Parathyroid adenoma (tissue), 2 donors: ENCODE measurements around the gene NUDT19.

ENCODE experiments used
- H2AFZ ChIP-seq: fragments of 300-600 bp; sonication (generic); one replicate; pipeline ENCODE4 v1.7.0; 2017; ENCODE audit warnings: antibody characterized with exemption, mild to moderate bottlenecking
- H3K27ac ChIP-seq: fragments of 300-600 bp; sonication (generic); one replicate; pipeline ENCODE4 v1.7.0; 2017
- H3K27me3 ChIP-seq: fragments of 300-600 bp; sonication (generic); one replicate; pipeline ENCODE4 v1.7.0; 2017; ENCODE audit warnings: low read length; ENCODE audit not compliant: control insufficient read depth, insufficient read depth
- H3K36me3 ChIP-seq: fragments of 300-600 bp; sonication (generic); one replicate; pipeline ENCODE4 v1.7.0; 2017; ENCODE audit warnings: low read length; ENCODE audit not compliant: control insufficient read depth, insufficient read depth
- H3K4me1 ChIP-seq: fragments of 300-600 bp; sonication (generic); one replicate; pipeline ENCODE4 v1.7.0; 2017; ENCODE audit warnings: control low read depth
- H3K4me2 ChIP-seq: fragments of 300-600 bp; sonication (generic); one replicate; pipeline ENCODE4 v1.7.0; 2017; ENCODE audit warnings: low read length
- H3K4me3 ChIP-seq: fragments of 300-600 bp; sonication (generic); one replicate; pipeline ENCODE4 v1.7.0; 2017; ENCODE audit warnings: low read depth, low read length
- H3K79me2 ChIP-seq: fragments of 300-600 bp; sonication (generic); one replicate; pipeline ENCODE4 v1.7.0; 2017; ENCODE audit warnings: control low read depth
- H3K9ac ChIP-seq: fragments of 300-600 bp; sonication (generic); one replicate; pipeline ENCODE4 v1.7.0; 2017; ENCODE audit warnings: mild to moderate bottlenecking
- H3K9me3 ChIP-seq: fragments of 300-600 bp; sonication (generic); one replicate; pipeline ENCODE4 v1.7.0; 2017; ENCODE audit warnings: low read length; ENCODE audit not compliant: control insufficient read depth
- TF ChIP-seq, protein P1 (sequence below): fragments of 300-600 bp; sonication (generic); IDR thresholded peaks from one replicate; pipeline ENCODE4 v1.7.0; 2017; ENCODE audit warnings: antibody characterized with exemption, mild to moderate bottlenecking
- donor health status: primary hyperparathyroidism.

Gene NUDT19

DNA sequence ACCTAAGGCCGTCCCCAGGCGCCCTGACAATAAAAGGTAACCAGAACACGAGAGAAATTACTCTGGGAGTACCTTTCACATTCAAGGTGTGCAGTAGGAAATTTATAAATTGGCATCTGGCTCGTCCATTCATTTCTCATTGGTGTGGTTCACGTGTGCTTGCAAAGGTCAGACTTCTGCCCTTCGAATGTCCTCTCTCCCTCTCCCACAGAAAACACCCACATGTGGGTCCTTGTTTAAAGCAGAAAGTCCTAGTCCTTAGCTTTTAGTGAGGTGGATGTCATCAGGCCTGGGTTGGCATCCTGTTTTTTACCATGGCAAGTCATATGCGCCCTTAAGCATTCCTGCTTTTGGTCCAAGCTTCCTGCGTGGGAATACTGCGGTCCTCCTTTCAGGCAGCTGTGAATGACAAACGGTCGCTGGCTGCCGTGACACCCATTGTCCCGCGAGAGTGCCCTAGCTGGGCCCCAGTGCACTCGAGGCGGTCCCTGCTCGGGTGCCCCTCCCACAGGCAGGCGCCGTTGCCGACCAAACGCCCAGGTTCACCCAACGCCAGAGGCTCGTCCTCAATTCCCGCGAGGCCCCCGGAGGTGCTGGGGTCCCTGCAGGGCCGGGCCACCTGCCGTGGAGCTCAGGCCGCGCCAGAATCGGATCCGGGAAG, at the start of gene NUDT19:
TSS of gene NUDT19 (plus strand) at position 531 of the 661 bp plus-strand sequence. CDS start 140 bp downstream, outside the sequence.
- peaks cover 31% of the 10 kb centered on the region for H3K4me1 ChIP-seq

DNA sequence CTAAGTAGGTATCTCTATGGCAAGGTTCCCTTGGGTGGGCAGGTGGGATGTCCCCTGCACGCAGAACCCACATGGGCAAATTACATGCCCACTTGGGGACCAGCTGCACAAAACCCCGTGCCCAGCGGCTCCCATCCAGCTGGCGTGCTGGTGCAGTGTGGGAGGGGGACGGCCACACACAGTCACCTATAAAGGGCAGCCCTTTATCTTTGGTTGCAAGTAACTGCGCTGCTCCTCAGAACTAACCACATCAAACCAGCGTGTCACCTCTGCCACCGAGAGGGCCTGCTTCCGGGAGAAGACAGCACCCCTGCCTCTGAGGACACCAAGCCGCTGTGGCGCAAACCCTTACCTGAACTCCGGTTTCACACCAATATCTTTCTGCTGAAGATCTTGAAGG, 48.9 kb upstream of the NUDT19 start:
- Histone ChIP-seq H3K4me3 (no peak overlapping the region), H3K36me3 (no peaks in the 10 kb centered on the region)

More for the DNA sequence above, at the start of gene NUDT19:
- Histone ChIP-seq H3K4me3 (peak within 1 kb of the TSS; percentile 66), H3K36me3 (no peaks in the 10 kb centered on the region), H3K4me2 (peak within 1 kb of the TSS; percentile 72), H3K9ac (peak within 1 kb of the TSS; percentile 16), H3K27me3 (no peaks in the 10 kb centered on the region), H2AFZ (peak within 1 kb of the TSS; percentile 69), H3K27ac (peak within 1 kb of the TSS; percentile 70), H3K79me2 (peaks cover 45% of the 10 kb centered on the region), H3K9me3 (no peaks in the 10 kb centered on the region)
- TF ChIP-seq, protein P1, sequence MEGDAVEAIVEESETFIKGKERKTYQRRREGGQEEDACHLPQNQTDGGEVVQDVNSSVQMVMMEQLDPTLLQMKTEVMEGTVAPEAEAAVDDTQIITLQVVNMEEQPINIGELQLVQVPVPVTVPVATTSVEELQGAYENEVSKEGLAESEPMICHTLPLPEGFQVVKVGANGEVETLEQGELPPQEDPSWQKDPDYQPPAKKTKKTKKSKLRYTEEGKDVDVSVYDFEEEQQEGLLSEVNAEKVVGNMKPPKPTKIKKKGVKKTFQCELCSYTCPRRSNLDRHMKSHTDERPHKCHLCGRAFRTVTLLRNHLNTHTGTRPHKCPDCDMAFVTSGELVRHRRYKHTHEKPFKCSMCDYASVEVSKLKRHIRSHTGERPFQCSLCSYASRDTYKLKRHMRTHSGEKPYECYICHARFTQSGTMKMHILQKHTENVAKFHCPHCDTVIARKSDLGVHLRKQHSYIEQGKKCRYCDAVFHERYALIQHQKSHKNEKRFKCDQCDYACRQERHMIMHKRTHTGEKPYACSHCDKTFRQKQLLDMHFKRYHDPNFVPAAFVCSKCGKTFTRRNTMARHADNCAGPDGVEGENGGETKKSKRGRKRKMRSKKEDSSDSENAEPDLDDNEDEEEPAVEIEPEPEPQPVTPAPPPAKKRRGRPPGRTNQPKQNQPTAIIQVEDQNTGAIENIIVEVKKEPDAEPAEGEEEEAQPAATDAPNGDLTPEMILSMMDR, result no peak

DNA sequence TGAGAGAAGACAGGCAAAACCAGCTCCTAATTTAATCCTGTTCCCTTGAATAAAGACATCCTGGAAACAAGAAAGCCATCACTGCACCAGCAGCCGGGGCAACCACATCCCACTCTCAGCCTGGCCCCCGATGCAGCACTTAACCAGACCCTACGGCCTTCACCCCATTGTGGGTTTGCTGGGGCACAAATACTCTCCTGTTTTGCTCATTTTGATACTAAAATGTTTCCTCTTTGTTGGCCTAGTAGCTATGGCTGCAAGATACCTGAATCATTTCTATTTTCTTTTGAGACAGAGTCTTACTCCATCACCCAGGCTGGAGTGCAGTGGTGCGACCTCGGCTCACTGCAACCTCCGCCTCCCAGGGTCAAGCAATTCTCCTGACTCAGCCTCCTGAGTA, 45.1 kb upstream of the NUDT19 start:
- Histone ChIP-seq H3K4me3 (no peak overlapping the region), H2AFZ (no peak overlapping the region), H3K27me3 (no peaks in the 10 kb centered on the region), H3K4me1 (no peaks in the 10 kb centered on the region), H3K36me3 (no peaks in the 10 kb centered on the region), H3K9me3 (no peaks in the 10 kb centered on the region), H3K9ac (no peak overlapping the region), H3K27ac (no peak overlapping the region), H3K4me2 (no peak overlapping the region), H3K79me2 (no peaks in the 10 kb centered on the region)
- TF ChIP-seq, protein P1, result no peak

More for the DNA sequence above, 48.9 kb upstream of the NUDT19 start:
- Histone ChIP-seq H2AFZ (no peak overlapping the region), H3K9ac (no peak overlapping the region), H3K27me3 (no peaks in the 10 kb centered on the region), H3K27ac (no peak overlapping the region), H3K79me2 (no peaks in the 10 kb centered on the region), H3K4me2 (no peak overlapping the region), H3K4me1 (no peaks in the 10 kb centered on the region), H3K9me3 (no peaks in the 10 kb centered on the region)
- TF ChIP-seq, protein P1, result no peak

DNA sequence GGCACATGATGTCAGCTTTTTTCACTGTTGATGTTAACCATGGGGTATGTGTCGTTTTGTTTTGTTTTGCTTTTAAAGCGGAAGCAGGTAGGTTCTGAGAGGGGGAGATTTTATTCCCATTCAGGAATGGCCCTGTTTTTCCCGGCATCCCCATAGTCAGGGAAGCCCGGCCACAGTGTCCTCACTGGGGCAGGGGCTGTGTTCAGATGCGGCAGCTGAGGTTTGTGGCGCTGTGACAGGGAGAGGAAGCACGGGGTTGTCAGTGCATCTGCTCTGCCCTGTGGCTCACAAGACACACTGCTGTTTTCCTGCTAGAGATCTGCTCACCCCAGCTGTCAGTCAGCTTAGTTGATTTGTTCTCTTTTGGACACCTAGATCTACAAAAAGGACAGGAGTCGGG, 44.3 kb upstream of the NUDT19 start:
- Histone ChIP-seq H3K27ac (no peak overlapping the region), H3K27me3 (no peaks in the 10 kb centered on the region), H3K4me2 (no peak overlapping the region), H3K9me3 (no peaks in the 10 kb centered on the region), H2AFZ (no peak overlapping the region), H3K4me1 (no peaks in the 10 kb centered on the region), H3K79me2 (peaks cover 4% of the 10 kb centered on the region), H3K9ac (no peak overlapping the region), H3K36me3 (no peaks in the 10 kb centered on the region), H3K4me3 (no peak overlapping the region)
- TF ChIP-seq, protein P1, result no peak

DNA sequence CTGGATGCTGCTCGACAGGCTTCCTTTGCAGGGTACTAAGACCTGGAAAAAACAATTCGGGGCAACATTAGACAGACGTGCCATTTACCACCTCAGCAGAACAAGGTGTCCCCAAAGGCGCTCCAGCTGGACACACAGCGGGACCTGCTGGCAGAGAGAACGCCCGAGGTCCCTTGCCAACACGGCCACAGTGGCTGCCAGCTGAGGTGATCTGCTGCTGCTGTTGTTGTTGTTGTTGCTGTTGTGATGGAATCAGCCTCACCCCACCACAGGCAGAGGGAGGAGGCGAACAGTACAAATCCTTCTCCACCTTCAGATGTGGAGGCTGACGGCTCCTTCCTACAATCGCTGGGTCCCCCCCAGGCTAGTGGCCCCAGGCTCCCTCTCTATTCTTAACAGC, 41.9 kb upstream of the NUDT19 start:
- Histone ChIP-seq H3K36me3 (no peaks in the 10 kb centered on the region), H3K9ac (no peak overlapping the region), H3K27me3 (no peaks in the 10 kb centered on the region), H3K9me3 (no peaks in the 10 kb centered on the region), H3K27ac (no peak overlapping the region), H3K4me3 (no peak overlapping the region), H3K4me2 (no peak overlapping the region), H2AFZ (no peak overlapping the region), H3K79me2 (peaks cover 4% of the 10 kb centered on the region), H3K4me1 (no peaks in the 10 kb centered on the region)
- TF ChIP-seq, protein P1, result no peak
